GM20000 (cell line): Measurements from ENCODE around the gene OSBPL9.

Experiments used
- DNase-seq: peaks from one replicate; pipeline ENCODE4 v3.0.0; 2012; ENCODE audit warnings: low spot score
- CTCF ChIP-seq: IDR thresholded peaks from 2 replicates; pipeline ENCODE4 v1.5.1; 2012; ENCODE audit warnings: mild to moderate bottlenecking, control low read depth; ENCODE audit errors: extremely low read depth, missing control alignments

Gene OSBPL9

GRCh38 chr1:51629918-51630317 is 13.0 kb downstream of the OSBPL9 start:
- TF ChIP-seq CTCF: no peak
- no peak for DNase-seq

GRCh38 chr1:51630393-51630792 is 13.5 kb downstream of the OSBPL9 start:
- TF ChIP-seq CTCF: no peak
- DNase-seq: no peak

- no peak for TF ChIP-seq CTCF
- no peak for DNase-seq
These were observed 14.0 kb downstream of the OSBPL9 start for GRCh38 chr1:51630922-51631321.

GRCh38 chr1:51631747-51632146 is 14.9 kb downstream of the OSBPL9 start:
- DNase-seq: no peak
- TF ChIP-seq CTCF: no peak

- DNase-seq: no peak
- no peak for TF ChIP-seq CTCF
These were observed 17.7 kb downstream of the OSBPL9 start for GRCh38 chr1:51634618-51635017.

GRCh38 chr1:51635615-51636014 is 18.7 kb downstream of the OSBPL9 start:
- DNase-seq: no peak

GRCh38 chr1:51636191-51636590 is 19.3 kb downstream of the OSBPL9 start:
- no peak for TF ChIP-seq CTCF
- no peak for DNase-seq

More at GRCh38 chr1:51635615-51636014, 18.7 kb downstream of the OSBPL9 start:
- TF ChIP-seq CTCF: no peak
